ENCODE data around the gene WDR6. TPM values are rescaled to one million over a fixed set of nuclear protein-coding genes. Genes with fewer than 3 reads are reported as not detected.
A peak's percentile ranks its signal among the peaks of the same experiment; 100 is the strongest.

Gene WDR6
- total and polyA plus RNA-seq, 9 of the 15 experiments (the other 6 are each of a cell fraction or from before 2014, with no cell fraction given): 8.9 to 90.6 (median 44.7) TPM

- TF ChIP-seq POLR2G (IDR thresholded peaks at IDR 0.05; ENCODE audit: low read depth, low read length): peak; percentile 70; the same call in 1 of the 2 replicates
- TF ChIP-seq, protein P1, sequence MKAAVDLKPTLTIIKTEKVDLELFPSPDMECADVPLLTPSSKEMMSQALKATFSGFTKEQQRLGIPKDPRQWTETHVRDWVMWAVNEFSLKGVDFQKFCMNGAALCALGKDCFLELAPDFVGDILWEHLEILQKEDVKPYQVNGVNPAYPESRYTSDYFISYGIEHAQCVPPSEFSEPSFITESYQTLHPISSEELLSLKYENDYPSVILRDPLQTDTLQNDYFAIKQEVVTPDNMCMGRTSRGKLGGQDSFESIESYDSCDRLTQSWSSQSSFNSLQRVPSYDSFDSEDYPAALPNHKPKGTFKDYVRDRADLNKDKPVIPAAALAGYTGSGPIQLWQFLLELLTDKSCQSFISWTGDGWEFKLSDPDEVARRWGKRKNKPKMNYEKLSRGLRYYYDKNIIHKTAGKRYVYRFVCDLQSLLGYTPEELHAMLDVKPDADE (conservative IDR thresholded peaks at IDR 0.05; ENCODE audit: control insufficient read depth, low read depth, low read length): peak; percentile 58; the same call in 1 of the 2 replicates
- TF ChIP-seq SRSF9 (IDR thresholded peaks at IDR 0.05; ENCODE audit: borderline replicate concordance, low read depth, low read length): no peak
- TF ChIP-seq ZKSCAN8 (CRISPR knock-in tag; IDR thresholded peaks at IDR 0.05): no peak
- TF ChIP-seq SAP30 (IDR thresholded peaks at IDR 0.05; ENCODE audit: borderline replicate concordance, insufficient read depth, low read depth, low read length, poor library complexity, severe bottlenecking): no peak
- peak; percentile 68 for TF ChIP-seq CBFA2T3 (IDR thresholded peaks at IDR 0.05)
- no peak for TF ChIP-seq KAT2B (IDR thresholded peaks at IDR 0.05; ENCODE audit: low read depth, low read length)
- no peak for TF ChIP-seq RFX1 (IDR thresholded peaks at IDR 0.05)
- TF ChIP-seq PTRF (tag; IDR thresholded peaks at IDR 0.05): no peak
- TF ChIP-seq, protein P2, sequence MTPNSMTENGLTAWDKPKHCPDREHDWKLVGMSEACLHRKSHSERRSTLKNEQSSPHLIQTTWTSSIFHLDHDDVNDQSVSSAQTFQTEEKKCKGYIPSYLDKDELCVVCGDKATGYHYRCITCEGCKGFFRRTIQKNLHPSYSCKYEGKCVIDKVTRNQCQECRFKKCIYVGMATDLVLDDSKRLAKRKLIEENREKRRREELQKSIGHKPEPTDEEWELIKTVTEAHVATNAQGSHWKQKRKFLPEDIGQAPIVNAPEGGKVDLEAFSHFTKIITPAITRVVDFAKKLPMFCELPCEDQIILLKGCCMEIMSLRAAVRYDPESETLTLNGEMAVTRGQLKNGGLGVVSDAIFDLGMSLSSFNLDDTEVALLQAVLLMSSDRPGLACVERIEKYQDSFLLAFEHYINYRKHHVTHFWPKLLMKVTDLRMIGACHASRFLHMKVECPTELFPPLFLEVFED (CRISPR knock-in tag; conservative IDR thresholded peaks at IDR 0.05): peak; percentile 64; the same call in 1 of the 2 replicates
- 0 out of 2 replicates have a peak, but pooled peaks have one; percentile 7 for TF ChIP-seq CREB1 (IDR thresholded peaks at IDR 0.05)
- no peak for TF ChIP-seq CREB1 (CRISPR knock-in tag; IDR thresholded peaks at IDR 0.05)
These were observed 18.0 kb downstream of the WDR6 start (continued) for GRCh38 chr3:49025005-49025792.
